Activated CD4-positive, CD25-positive, alpha-beta regulatory T cell treated with anti-CD3 and anti-CD28 coated beads, Interleukin-2, amount 50 U/mL, for 24 hours (primary cell): ENCODE measurements around the gene SPN.
"Not testable (repeated sequence)": the region's sequence is repeated elsewhere in the genome, so short reads cannot be mapped to it uniquely, and the experiment has no call there.

Experiments used
- ATAC-seq, 2 donors: fragments of 150-1000 bp; cut with Tn5 transposase; one replicate each; pipeline ENCODE4 v1.10.0; 2021; ENCODE audit warnings: mild to moderate bottlenecking in 1 of 2, moderate library complexity in 1 of 2

The SPN gene

GRCh38 chr16:29678691-29679267, 15.7 kb downstream of the SPN start, which contains the start of gene QPRT:
QPRT (plus strand) TSS chr16:29679180; CDS start chr16:29679198, 18 bp downstream.
- no peak for ATAC-seq

- no peak for ATAC-seq
Observed at GRCh38 chr16:29680180-29680598, 17.1 kb downstream of the SPN start.

- ATAC-seq = no peak
Observed at GRCh38 chr16:29683543-29684090, 20.6 kb downstream of the SPN start.

GRCh38 chr16:29684679-29685078, 21.6 kb downstream of the SPN start:
- ATAC-seq = no peak

GRCh38 chr16:29686740-29687332, 23.8 kb downstream of the SPN start:
- ATAC-seq = no peak

- no peak for ATAC-seq
Observed at GRCh38 chr16:29687755-29688154, 24.7 kb downstream of the SPN start.

- ATAC-seq = no peak
Observed at GRCh38 chr16:29688172-29688571, 25.1 kb downstream of the SPN start.

- not testable (repeated sequence) for ATAC-seq
Observed at GRCh38 chr16:29689490-29690351, 26.7 kb downstream of the SPN start.

GRCh38 chr16:29692606-29693005, 29.6 kb downstream of the SPN start:
- not testable (repeated sequence) for ATAC-seq

- no peak for ATAC-seq
Observed at GRCh38 chr16:29694384-29695195, 31.5 kb downstream of the SPN start.

- ATAC-seq = not testable (repeated sequence)
Observed at GRCh38 chr16:29695675-29696074, 32.6 kb downstream of the SPN start.

GRCh38 chr16:29696881-29697331, 33.9 kb downstream of the SPN start:
- ATAC-seq = no peak

- no peak for ATAC-seq
Observed at GRCh38 chr16:29697391-29697790, 34.3 kb downstream of the SPN start.

GRCh38 chr16:29698042-29698441, 35.0 kb downstream of the SPN start:
- no peak for ATAC-seq

- ATAC-seq = no peak
Observed at GRCh38 chr16:29698484-29699323, 35.7 kb downstream of the SPN start.

- no peak for ATAC-seq
Observed at GRCh38 chr16:29699324-29700219, 36.5 kb downstream of the SPN start.

GRCh38 chr16:29700253-29700987, 37.4 kb downstream of the SPN start:
- peak; percentile 40 to 54 for ATAC-seq

GRCh38 chr16:29701214-29701555, 38.1 kb downstream of the SPN start:
- ATAC-seq = no peak

- peak; percentile 59 to 62 for ATAC-seq
Observed at GRCh38 chr16:29702269-29702668, 39.2 kb downstream of the SPN start.

GRCh38 chr16:29705030-29705429, 42.0 kb downstream of the SPN start:
- ATAC-seq = no peak
